ENCODE results near the gene RPL6.

The RPL6 gene

DNA sequence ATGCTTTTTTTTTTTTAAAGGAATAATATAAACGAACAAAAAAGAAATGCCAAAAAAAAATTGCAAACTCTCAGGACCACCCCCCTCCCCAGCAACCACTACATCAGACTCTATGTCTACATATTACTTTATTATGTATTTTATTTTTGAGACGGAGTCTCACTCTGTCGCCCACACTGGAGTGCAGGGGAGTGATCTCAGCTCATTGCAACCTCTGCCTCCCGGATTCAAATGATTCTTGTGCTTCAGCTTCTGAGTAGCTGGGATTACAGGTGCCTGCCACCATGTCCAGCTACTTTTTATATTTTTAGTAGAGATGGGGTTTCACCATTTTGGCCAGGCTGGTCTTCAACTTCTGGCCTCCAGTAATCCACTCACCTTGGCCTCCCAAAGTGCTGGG is 50.1 kb downstream of the RPL6 start:
- no peaks in the 10 kb centered on the region for H3K36me3 ChIP-seq (ENCODE audit: low read depth)
- no peak overlapping the region for H3K27ac ChIP-seq (ENCODE audit: poor library complexity, severe bottlenecking)
- TF ChIP-seq, protein P1, sequence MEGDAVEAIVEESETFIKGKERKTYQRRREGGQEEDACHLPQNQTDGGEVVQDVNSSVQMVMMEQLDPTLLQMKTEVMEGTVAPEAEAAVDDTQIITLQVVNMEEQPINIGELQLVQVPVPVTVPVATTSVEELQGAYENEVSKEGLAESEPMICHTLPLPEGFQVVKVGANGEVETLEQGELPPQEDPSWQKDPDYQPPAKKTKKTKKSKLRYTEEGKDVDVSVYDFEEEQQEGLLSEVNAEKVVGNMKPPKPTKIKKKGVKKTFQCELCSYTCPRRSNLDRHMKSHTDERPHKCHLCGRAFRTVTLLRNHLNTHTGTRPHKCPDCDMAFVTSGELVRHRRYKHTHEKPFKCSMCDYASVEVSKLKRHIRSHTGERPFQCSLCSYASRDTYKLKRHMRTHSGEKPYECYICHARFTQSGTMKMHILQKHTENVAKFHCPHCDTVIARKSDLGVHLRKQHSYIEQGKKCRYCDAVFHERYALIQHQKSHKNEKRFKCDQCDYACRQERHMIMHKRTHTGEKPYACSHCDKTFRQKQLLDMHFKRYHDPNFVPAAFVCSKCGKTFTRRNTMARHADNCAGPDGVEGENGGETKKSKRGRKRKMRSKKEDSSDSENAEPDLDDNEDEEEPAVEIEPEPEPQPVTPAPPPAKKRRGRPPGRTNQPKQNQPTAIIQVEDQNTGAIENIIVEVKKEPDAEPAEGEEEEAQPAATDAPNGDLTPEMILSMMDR (IDR thresholded peaks at IDR 0.05; ENCODE audit: poor library complexity, severe bottlenecking), result no peak
- no peaks in the 10 kb centered on the region for H3K9me3 ChIP-seq (ENCODE audit: severe bottlenecking)
- DNase-seq (ENCODE audit: low spot score) (no peak), ATAC-seq (ENCODE audit: low read depth) (no peak)
- H3K4me3 ChIP-seq (ENCODE audit: severe bottlenecking), result no peak overlapping the region
- H3K27me3 ChIP-seq (ENCODE audit: insufficient read depth, poor library complexity, severe bottlenecking), result no peaks in the 10 kb centered on the region
- no peaks in the 10 kb centered on the region for H3K4me1 ChIP-seq (ENCODE audit: insufficient read depth, poor library complexity, severe bottlenecking)

DNA sequence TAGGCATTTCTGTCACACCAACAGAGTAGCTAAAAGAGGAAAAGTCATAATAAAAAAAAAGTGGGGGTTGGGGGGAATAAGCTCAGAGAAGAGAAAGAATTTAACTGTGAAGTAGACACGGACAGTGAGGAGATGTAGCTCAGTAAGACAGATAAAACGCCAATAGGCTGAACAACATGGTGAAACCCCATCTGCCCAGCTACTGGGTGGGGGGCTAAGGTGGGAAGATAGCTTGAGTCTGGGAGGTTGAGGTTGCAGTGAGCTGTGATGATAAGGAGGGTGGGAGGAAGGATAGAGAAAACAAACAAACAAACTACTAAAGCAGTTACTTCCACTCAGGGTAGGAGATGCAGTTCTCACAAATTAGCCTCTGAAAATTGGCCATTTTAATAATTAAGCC is 52.2 kb downstream of the RPL6 start:
- ATAC-seq (ENCODE audit: low read depth), result no peak
- Histone ChIP-seq H3K4me3 (ENCODE audit: severe bottlenecking) (no peak overlapping the region), H3K27me3 (ENCODE audit: insufficient read depth, poor library complexity, severe bottlenecking) (no peaks in the 10 kb centered on the region), H3K4me1 (ENCODE audit: insufficient read depth, poor library complexity, severe bottlenecking) (peaks cover 6% of the 10 kb centered on the region), H3K9me3 (ENCODE audit: severe bottlenecking) (no peaks in the 10 kb centered on the region), H3K27ac (ENCODE audit: poor library complexity, severe bottlenecking) (no peak overlapping the region), H3K36me3 (ENCODE audit: low read depth) (no peaks in the 10 kb centered on the region)
- no peak for DNase-seq (ENCODE audit: low spot score)
- TF ChIP-seq, protein P1 (IDR thresholded peaks at IDR 0.05; ENCODE audit: poor library complexity, severe bottlenecking), result no peak

Data from RWPE2 (cell line).